Kidney capillary endothelial cell (primary cell): ENCODE results near the gene CRACR2A.

Experiments used
- DNase-seq: peaks from one replicate; pipeline ENCODE4 v3.0.0-alpha.2; 2018; ENCODE audit warnings: low spot score

The CRACR2A gene

GRCh38 chr12:3615862-3616261 is 137.0 kb downstream of the CRACR2A start:
- DNase-seq: no peak

GRCh38 chr12:3614806-3615466 is 138.0 kb downstream of the CRACR2A start:
- DNase-seq: no peak

DNA sequence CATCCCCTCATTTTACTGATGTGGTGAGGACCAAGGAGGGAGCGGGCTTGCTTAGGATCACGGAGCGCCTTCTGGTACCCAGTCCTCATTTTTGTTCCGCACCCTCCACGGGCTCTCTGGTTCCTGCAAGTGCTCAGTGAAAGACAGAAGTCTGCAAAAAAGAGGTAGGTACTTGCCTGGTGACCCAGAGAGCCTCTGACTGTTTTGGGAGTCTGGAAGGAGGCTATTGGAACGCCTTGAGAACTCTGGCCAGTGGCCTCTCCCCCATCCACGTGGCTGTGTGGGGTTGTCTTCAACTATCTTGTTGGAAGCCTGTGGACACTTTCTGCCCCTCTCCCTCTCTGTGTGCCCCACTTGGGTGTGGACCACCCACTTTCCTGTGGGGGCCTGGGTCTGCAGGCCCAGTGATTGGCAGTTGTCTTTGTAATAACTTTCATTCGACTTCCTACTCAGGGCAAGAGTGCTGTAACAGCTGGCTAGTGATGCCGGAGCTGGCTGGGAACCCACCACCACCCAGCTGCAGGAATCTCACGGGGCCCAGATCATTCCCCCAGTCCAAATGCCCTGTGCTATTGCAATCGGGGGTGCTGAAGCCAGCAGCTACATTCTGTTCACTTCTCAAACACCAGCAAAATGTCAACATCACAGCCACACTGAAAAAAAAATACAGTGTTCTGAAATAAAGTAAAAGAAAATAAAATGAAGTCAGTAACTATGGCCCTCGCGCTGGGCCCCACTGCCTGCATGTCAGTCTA is 139.1 kb downstream of the CRACR2A start:
- no peak for DNase-seq

GRCh38 chr12:3611860-3612703 is 140.8 kb downstream of the CRACR2A start:
- no peak for DNase-seq

- no peak for DNase-seq
Measured at GRCh38 chr12:3607821-3608220, 145.1 kb downstream of the CRACR2A start.

- DNase-seq: no peak
Measured at GRCh38 chr12:3607039-3607720, 145.7 kb downstream of the CRACR2A start.

DNA sequence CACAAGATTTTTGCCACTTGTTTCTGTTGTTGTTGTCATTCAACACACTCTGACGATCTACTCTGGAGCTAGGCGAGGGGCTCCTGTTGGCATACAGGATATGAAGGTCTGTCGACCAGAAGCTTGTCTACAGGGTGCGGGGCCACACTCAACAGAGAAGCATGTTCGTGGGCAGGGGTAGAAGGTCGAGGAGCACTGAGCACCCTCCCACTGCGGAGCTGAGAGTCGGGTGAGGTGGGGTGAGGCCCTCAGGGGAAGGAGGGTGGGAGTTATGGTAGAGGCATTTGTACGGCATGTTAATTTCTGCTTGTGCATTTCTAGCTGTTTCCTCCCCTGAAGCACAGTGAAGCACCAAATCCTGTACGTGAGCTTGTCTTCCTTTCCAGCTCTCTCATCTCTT is 146.8 kb downstream of the CRACR2A start:
- no peak for DNase-seq

DNA sequence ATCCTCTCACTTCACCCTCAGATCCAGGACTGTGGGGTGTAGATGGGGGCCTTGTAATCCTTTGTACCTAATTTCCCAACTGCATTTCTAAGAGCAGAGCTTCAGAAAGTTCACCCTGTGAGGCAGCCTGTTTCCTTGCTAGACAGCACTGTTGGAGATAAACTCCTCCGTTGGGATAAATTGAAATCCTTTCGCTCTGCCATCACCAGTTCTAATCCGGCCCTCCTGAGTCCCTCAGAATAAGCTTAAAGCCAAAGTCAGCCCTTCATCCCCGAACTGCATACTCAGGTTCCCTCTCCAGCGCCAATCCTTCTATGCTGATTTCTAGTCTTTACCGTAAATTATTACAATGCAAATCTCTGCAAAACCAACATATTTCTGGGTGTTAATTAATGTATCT is 147.2 kb downstream of the CRACR2A start:
- DNase-seq: no peak

DNA sequence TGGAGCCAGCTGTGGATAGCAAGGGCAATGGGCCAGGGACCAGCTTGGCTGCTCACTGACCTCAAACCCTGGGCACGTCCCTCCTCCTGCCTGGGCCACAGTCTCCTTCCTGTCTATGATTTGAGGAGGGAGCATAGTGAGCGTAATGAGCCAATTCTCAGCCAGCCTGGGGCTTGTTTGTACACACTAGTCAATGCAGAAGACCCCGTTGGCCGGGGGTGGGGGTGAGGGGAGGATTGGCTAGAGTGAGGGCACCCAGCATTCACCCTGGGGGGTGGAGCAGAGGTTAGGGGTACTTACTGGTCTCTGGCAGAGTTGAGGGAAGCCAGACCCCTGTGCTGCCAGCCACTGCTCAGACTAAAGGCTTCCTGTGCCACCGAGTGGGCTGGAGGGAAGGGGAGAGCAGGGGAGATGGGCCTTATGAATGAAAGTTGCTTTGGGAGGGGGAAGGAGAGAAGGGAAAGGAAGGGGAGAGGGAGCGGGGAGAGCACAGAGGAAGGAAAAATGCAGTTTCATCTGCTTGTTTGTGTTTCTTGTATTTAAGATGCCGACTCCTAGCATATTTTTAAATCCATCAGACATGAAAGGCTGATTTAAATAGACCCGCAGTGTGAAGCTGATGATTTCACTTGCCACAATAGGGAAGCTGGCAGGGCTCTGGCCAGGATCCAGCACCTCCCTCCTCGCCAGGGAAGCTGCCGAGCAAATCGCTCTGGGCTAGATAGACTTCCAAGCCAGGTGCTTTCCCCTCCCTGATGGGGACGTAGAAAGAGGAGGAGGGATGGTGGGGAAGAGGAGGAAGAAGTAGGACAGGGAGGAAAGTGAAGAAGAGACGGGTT is 147.9 kb downstream of the CRACR2A start:
- DNase-seq: no peak

- DNase-seq: no peak
Measured at GRCh38 chr12:3604286-3604685, 148.6 kb downstream of the CRACR2A start.

DNA sequence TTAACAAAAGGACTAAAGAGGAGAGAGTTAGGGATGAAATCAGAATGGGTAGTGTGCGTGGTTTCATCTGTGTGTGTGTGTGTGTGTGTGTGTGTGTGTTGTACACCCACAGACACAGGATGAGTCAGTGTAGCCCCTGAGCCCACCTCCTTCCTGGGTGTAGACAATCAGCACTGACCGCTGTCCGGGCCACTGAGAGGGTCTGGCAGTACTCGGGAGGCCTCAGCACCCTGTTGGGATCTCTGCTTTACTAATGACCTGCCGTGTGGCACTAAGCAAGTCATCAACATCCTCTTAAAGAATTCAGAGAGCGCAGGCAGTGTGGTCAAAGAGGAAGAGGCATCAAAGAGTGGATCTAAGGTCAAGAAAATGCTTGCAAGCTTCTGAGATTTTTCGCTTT is 149.3 kb downstream of the CRACR2A start:
- DNase-seq: no peak

GRCh38 chr12:3602488-3602887 is 150.4 kb downstream of the CRACR2A start:
- no peak for DNase-seq

GRCh38 chr12:3601461-3602150 is 151.3 kb downstream of the CRACR2A start:
- DNase-seq: no peak

GRCh38 chr12:3600951-3601350 is 152.0 kb downstream of the CRACR2A start:
- no peak for DNase-seq

DNA sequence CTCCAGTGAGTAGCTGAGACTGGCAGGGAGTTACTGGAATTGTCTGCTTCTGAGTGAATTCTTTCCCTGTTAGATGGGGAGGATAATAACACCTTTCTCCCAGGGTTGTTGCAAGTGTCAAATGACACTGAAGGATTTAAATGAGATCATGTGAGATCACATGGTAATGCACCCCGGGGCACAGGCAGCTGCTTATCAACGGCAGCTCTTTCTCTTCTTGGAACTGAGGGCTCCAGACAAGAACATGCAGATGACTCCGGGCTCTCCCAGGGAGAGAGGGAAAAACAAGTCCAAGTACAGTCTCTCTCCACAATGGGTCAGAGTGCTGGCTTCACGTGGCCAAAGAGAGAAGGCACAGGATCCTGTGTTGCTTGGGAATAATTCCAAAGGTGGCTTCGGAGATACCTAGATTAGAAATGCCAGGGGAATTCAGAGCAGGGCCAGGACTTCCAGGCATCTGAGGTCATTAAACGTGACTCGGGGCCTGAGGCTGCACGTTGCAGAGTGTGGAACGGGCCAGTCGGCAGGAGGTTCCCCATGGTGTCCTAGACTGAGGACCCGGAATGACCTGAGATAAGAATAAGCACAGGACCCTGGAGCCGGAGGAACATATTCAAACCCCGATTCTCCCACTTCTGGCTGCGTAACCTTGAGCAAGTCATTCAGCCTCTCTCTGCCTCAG is 152.7 kb downstream of the CRACR2A start:
- DNase-seq: no peak

- DNase-seq: no peak
Measured at GRCh38 chr12:3598896-3599860, 153.7 kb downstream of the CRACR2A start.

DNA sequence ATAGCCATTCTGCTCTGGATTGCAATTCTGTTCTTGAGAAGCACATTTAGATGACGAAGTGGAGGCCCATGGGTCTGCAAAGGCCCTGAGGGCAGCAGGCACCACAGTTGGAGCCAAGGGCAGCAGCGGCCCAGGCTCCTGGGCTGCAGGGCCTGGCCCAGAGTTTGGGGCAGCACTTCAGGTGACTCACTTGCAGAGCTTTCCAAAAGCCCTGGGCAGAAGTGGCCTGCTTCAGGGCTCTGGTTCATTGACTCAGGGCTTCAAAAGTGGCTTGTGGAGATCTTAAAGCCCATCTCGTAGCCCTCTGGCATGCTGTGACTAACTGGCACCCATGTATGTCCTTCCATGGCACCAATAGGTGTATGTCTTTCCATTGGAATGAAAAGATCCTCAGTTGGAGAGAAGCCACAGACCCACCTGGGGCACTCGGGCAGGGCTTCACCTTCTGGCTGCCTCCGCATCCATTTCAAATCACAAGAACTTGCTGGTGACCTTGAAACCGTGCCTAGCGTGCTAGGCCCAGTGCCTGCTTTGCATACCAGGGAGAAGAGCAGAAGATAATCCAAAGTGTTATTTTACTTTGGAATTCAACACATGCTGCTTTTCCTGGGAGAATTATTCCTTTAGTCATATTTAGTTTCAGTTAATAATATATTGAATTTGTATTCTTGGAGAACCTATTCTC is 155.2 kb downstream of the CRACR2A start:
- no peak for DNase-seq

GRCh38 chr12:3596703-3597415 is 156.1 kb downstream of the CRACR2A start:
- DNase-seq: no peak
